ENCODE data around the gene SCFD2. TPM values are rescaled to one million over a fixed set of nuclear protein-coding genes. Genes with fewer than 3 reads are reported as not detected.
"Not testable (repeated sequence)": the region's sequence is repeated elsewhere in the genome, so short reads cannot be mapped to it uniquely, and the experiment has no call there.

SCFD2 gene
- polyA plus RNA-seq, 3 donors, result 5.4 to 9.4 (median 6.7) TPM

DNA sequence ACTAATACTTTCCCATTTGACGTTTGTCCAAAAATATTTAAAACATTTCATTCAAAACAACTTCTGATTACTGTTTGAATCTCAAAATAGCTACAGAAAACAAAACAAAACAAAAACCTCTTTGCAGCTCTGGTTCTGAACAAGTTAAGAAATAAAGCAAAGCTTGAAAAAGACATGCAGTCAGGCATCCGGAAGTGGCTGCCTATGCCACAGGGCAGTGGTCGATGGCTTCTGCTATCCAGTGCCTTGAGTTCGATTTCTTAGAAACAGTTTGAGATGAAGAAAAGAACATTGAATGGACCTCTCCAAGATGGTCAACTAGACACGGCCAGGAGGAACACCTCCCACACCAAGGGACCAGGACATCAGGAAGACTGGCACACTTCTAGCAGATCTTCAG, 125.3 kb downstream of the SCFD2 start:
- Histone ChIP-seq H4K20me1 (ENCODE audit: insufficient read depth, low read length) (no peaks in the 10 kb centered on the region), H3K4me1 (ENCODE audit: control insufficient read depth in 1 of 2, insufficient read depth in 2 of 2, low read length in 2 of 2) (no peaks in the 10 kb centered on the region), H2AFZ (ENCODE audit: insufficient read depth, low read depth, low read length, poor library complexity, severe bottlenecking) (no peak overlapping the region), H3K27ac (ENCODE audit: low read depth in 1 of 2, low read length in 2 of 2) (no peak overlapping the region), H3K4me3 (replicated peaks in 1 of 3; ENCODE audit: low read depth in 2 of 3, low read length in 3 of 3) (no peak overlapping the region), H3K9ac (ENCODE audit: insufficient read depth, low read length, poor library complexity, severe bottlenecking) (no peak overlapping the region), H3K79me2 (ENCODE audit: insufficient read depth, low read length) (no peaks in the 10 kb centered on the region), H3K4me2 (replicated peaks; ENCODE audit: extremely low read depth, low read length, poor library complexity, severe bottlenecking) (no peak overlapping the region), H3K27me3 (ENCODE audit: control insufficient read depth in 2 of 2, insufficient read depth in 2 of 2, low read length in 2 of 2) (no peaks in the 10 kb centered on the region), H3K36me3 (replicated peaks in 1 of 2; ENCODE audit: control insufficient read depth in 1 of 2, insufficient read depth in 2 of 2, low read length in 2 of 2) (no peaks in the 10 kb centered on the region), H3K9me3 (replicated peaks in 1 of 2; ENCODE audit: control insufficient read depth in 1 of 2, insufficient read depth in 1 of 2, low read length in 2 of 2) (peaks cover 5 to 16% of the 10 kb centered on the region in 2 donors)
- 100% methylated on average over 1 of the region's 5 CpGs for WGBS (ENCODE audit: insufficient coverage)
- intact Hi-C loops (cut with micrococcal nuclease), result no loop called here
- Mint-ChIP-seq H3K27ac (no peak overlapping the region), H3K9me3 (peaks cover 15 to 32% (median 21%) of the 10 kb centered on the region in 7 donors), H3K27me3 (ENCODE audit: low read depth in 3 of 3) (peaks cover 0 to 2% (median 0%) of the 10 kb centered on the region in 3 donors), H3K4me1 (no peaks in the 10 kb centered on the region), H3K4me3 (no peak overlapping the region), H3K36me3 (peaks cover 0 to 16% of the 10 kb centered on the region in 2 donors)
- TF ChIP-seq, protein P1, sequence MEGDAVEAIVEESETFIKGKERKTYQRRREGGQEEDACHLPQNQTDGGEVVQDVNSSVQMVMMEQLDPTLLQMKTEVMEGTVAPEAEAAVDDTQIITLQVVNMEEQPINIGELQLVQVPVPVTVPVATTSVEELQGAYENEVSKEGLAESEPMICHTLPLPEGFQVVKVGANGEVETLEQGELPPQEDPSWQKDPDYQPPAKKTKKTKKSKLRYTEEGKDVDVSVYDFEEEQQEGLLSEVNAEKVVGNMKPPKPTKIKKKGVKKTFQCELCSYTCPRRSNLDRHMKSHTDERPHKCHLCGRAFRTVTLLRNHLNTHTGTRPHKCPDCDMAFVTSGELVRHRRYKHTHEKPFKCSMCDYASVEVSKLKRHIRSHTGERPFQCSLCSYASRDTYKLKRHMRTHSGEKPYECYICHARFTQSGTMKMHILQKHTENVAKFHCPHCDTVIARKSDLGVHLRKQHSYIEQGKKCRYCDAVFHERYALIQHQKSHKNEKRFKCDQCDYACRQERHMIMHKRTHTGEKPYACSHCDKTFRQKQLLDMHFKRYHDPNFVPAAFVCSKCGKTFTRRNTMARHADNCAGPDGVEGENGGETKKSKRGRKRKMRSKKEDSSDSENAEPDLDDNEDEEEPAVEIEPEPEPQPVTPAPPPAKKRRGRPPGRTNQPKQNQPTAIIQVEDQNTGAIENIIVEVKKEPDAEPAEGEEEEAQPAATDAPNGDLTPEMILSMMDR (IDR thresholded peaks at IDR 0.05), result no peak
- DNase-seq, result no peak

- H3K9ac ChIP-seq (ENCODE audit: insufficient read depth, low read length, poor library complexity, severe bottlenecking); H3K27ac ChIP-seq (ENCODE audit: low read depth in 1 of 2, low read length in 2 of 2); H3K4me2 ChIP-seq (replicated peaks; ENCODE audit: extremely low read depth, low read length, poor library complexity, severe bottlenecking); H3K36me3 ChIP-seq (replicated peaks in 1 of 2; ENCODE audit: control insufficient read depth in 1 of 2, insufficient read depth in 2 of 2, low read length in 2 of 2); H3K79me2 ChIP-seq (ENCODE audit: insufficient read depth, low read length); H3K27me3 Mint-ChIP-seq (ENCODE audit: low read depth in 3 of 3); H3K4me3 ChIP-seq (replicated peaks in 1 of 3; ENCODE audit: low read depth in 2 of 3, low read length in 3 of 3); H3K27ac Mint-ChIP-seq; H3K4me3 Mint-ChIP-seq; H2AFZ ChIP-seq (ENCODE audit: insufficient read depth, low read depth, low read length, poor library complexity, severe bottlenecking); H4K20me1 ChIP-seq (ENCODE audit: insufficient read depth, low read length); H3K4me1 Mint-ChIP-seq; DNase-seq; H3K4me1 ChIP-seq (ENCODE audit: control insufficient read depth in 1 of 2, insufficient read depth in 2 of 2, low read length in 2 of 2); intact Hi-C loops (cut with micrococcal nuclease); H3K27me3 ChIP-seq (ENCODE audit: control insufficient read depth in 2 of 2, insufficient read depth in 2 of 2, low read length in 2 of 2): not testable (repeated sequence)
- H3K36me3 Mint-ChIP-seq, result peaks cover 2 to 12% of the 10 kb centered on the region in 2 donors
- H3K9me3 Mint-ChIP-seq, result peaks cover 6 to 16% (median 10%) of the 10 kb centered on the region in 7 donors
- WGBS (ENCODE audit: insufficient coverage), result no CpG with 5 or more reads among the region's 29 CpGs
- H3K9me3 ChIP-seq (replicated peaks in 1 of 2; ENCODE audit: control insufficient read depth in 1 of 2, insufficient read depth in 1 of 2, low read length in 2 of 2), result peaks cover 0 to 16% of the 10 kb centered on the region in 2 donors
These were observed 127.5 kb downstream of the SCFD2 start for GRCh38 chr4:53238352-53238751.

DNA sequence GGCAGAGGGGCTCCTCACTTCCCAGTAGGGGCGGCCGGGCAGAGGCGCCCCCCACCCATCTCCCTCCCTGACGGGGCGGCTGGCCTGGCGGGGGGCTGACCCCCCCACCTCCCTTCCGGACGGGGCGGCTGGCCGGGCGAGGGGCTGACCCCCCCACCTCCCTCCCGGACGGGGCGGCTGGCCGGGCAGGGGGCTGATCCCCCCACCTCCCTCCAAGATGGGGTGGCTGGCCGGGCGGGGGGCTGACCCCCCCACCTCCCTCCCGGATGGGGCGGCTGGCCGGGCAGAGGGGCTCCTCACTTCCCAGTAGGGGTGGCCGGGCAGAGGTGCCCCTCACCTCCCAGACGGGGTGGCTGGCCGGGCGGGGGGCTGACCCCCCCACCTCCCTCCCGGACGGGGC, 128.1 kb downstream of the SCFD2 start:
- DNase-seq; H3K27me3 ChIP-seq (ENCODE audit: control insufficient read depth in 2 of 2, insufficient read depth in 2 of 2, low read length in 2 of 2); H3K4me1 Mint-ChIP-seq; H3K27me3 Mint-ChIP-seq (ENCODE audit: low read depth in 3 of 3); H3K9ac ChIP-seq (ENCODE audit: insufficient read depth, low read length, poor library complexity, severe bottlenecking); H3K4me3 Mint-ChIP-seq; H3K27ac Mint-ChIP-seq; H3K36me3 ChIP-seq (replicated peaks in 1 of 2; ENCODE audit: control insufficient read depth in 1 of 2, insufficient read depth in 2 of 2, low read length in 2 of 2); H2AFZ ChIP-seq (ENCODE audit: insufficient read depth, low read depth, low read length, poor library complexity, severe bottlenecking); H3K4me3 ChIP-seq (replicated peaks in 1 of 3; ENCODE audit: low read depth in 2 of 3, low read length in 3 of 3); H3K4me1 ChIP-seq (ENCODE audit: control insufficient read depth in 1 of 2, insufficient read depth in 2 of 2, low read length in 2 of 2); intact Hi-C loops (cut with micrococcal nuclease); H3K4me2 ChIP-seq (replicated peaks; ENCODE audit: extremely low read depth, low read length, poor library complexity, severe bottlenecking); H3K27ac ChIP-seq (ENCODE audit: low read depth in 1 of 2, low read length in 2 of 2); H3K79me2 ChIP-seq (ENCODE audit: insufficient read depth, low read length); H4K20me1 ChIP-seq (ENCODE audit: insufficient read depth, low read length): not testable (repeated sequence)
- Mint-ChIP-seq H3K9me3 (peaks cover 4 to 16% (median 10%) of the 10 kb centered on the region in 7 donors), H3K36me3 (peaks cover 2 to 11% of the 10 kb centered on the region in 2 donors)
- H3K9me3 ChIP-seq (replicated peaks in 1 of 2; ENCODE audit: control insufficient read depth in 1 of 2, insufficient read depth in 1 of 2, low read length in 2 of 2), result peaks cover 0 to 16% of the 10 kb centered on the region in 2 donors
- no CpG with 5 or more reads among the region's 26 CpGs for WGBS (ENCODE audit: insufficient coverage)

DNA sequence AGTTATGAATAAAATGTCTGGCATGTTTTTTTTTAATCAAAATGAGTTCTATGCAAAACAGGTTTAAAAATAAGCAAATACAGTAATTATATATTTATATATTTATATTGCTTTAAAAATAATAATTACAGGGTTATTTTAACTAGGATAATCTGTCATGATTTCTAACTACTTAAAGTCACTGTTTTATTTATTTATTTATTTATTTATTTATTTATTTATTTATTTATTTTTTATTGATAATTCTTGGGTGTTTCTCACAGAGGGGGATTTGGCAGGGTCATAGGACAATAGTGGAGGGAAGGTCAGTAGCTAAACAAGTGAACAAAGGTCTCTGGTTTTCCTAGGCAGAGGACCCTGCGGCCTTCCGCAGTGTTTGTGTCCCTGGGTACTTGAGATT, 129.2 kb downstream of the SCFD2 start:
- H3K27ac Mint-ChIP-seq; intact Hi-C loops (cut with micrococcal nuclease); H3K27ac ChIP-seq (ENCODE audit: low read depth in 1 of 2, low read length in 2 of 2); H3K4me3 ChIP-seq (replicated peaks in 1 of 3; ENCODE audit: low read depth in 2 of 3, low read length in 3 of 3); H3K4me2 ChIP-seq (replicated peaks; ENCODE audit: extremely low read depth, low read length, poor library complexity, severe bottlenecking); H4K20me1 ChIP-seq (ENCODE audit: insufficient read depth, low read length); H3K4me3 Mint-ChIP-seq; H3K4me1 ChIP-seq (ENCODE audit: control insufficient read depth in 1 of 2, insufficient read depth in 2 of 2, low read length in 2 of 2); DNase-seq; H2AFZ ChIP-seq (ENCODE audit: insufficient read depth, low read depth, low read length, poor library complexity, severe bottlenecking); H3K9ac ChIP-seq (ENCODE audit: insufficient read depth, low read length, poor library complexity, severe bottlenecking); H3K36me3 ChIP-seq (replicated peaks in 1 of 2; ENCODE audit: control insufficient read depth in 1 of 2, insufficient read depth in 2 of 2, low read length in 2 of 2); H3K27me3 ChIP-seq (ENCODE audit: control insufficient read depth in 2 of 2, insufficient read depth in 2 of 2, low read length in 2 of 2); H3K79me2 ChIP-seq (ENCODE audit: insufficient read depth, low read length); H3K27me3 Mint-ChIP-seq (ENCODE audit: low read depth in 3 of 3); H3K4me1 Mint-ChIP-seq: not testable (repeated sequence)
- H3K9me3 ChIP-seq (replicated peaks in 1 of 2; ENCODE audit: control insufficient read depth in 1 of 2, insufficient read depth in 1 of 2, low read length in 2 of 2), result peaks cover 0 to 15% of the 10 kb centered on the region in 2 donors
- no CpG with 5 or more reads among the region's 2 CpGs for WGBS (ENCODE audit: insufficient coverage)
- peaks cover 3 to 15% (median 10%) of the 10 kb centered on the region in 7 donors for H3K9me3 Mint-ChIP-seq
- peaks cover 2 to 11% of the 10 kb centered on the region in 2 donors for H3K36me3 Mint-ChIP-seq
